Neural cell (in vitro differentiated cells): ENCODE results near the gene OLFM3. TPM values are rescaled to one million over a fixed set of nuclear protein-coding genes. Genes with fewer than 3 reads are reported as not detected.

Source experiments
- H2AFZ ChIP-seq: fragments of 200-600, 300-800 bp; sonication (generic), shearing (Covaris generic); 2 replicates; pipeline ENCODE4 v1.6.0; 2014; ENCODE audit warnings: low read depth, mild to moderate bottlenecking, antibody characterized with exemption, low read length, moderate library complexity
- H3F3A ChIP-seq: fragments of 200-600 bp; shearing (Covaris generic); 2 replicates; pipeline ENCODE4 v1.6.1; 2016; ENCODE audit warnings: mild to moderate bottlenecking, moderate library complexity, mixed read lengths, antibody characterized with exemption, low read length; ENCODE audit not compliant: insufficient read depth, poor library complexity, severe bottlenecking
- H3K27ac ChIP-seq: fragments of 200-600, 300-800 bp; sonication (generic), shearing (Covaris generic); 2 replicates; pipeline ENCODE4 v1.5.1; 2014; ENCODE audit warnings: mild to moderate bottlenecking, low read length, moderate library complexity
- H3K27me3 ChIP-seq: fragments of 300-800, 200-600 bp; sonication (generic), shearing (Covaris generic); 2 replicates; pipeline ENCODE4 v1.6.0; 2014; ENCODE audit warnings: mild to moderate bottlenecking, low read depth, low read length, moderate library complexity; ENCODE audit not compliant: insufficient read depth
- H3K36me3 ChIP-seq: fragments of 300-800, 200-600 bp; sonication (generic), shearing (Covaris generic); 2 replicates; pipeline ENCODE4 v1.5.1; 2014; ENCODE audit warnings: mild to moderate bottlenecking, antibody characterized with exemption, low read length, moderate library complexity; ENCODE audit not compliant: insufficient read depth
- H3K4me2 ChIP-seq: fragments of 300-800, 200-600 bp; sonication (generic), shearing (Covaris generic); 2 replicates; pipeline ENCODE4 v1.6.0; 2014; ENCODE audit warnings: mild to moderate bottlenecking, low read length
- H3K4me3 ChIP-seq: fragments of 300-800, 200-600 bp; sonication (generic), shearing (Covaris generic); 2 replicates; pipeline ENCODE4 v1.5.1; 2014; ENCODE audit warnings: mild to moderate bottlenecking, low read length, moderate library complexity
- H3K79me2 ChIP-seq: fragments of 200-600 bp; shearing (Covaris generic); replicated peaks from 2 replicates; pipeline ENCODE4 v1.6.0; 2014; ENCODE audit warnings: mild to moderate bottlenecking, low read length, moderate library complexity; ENCODE audit not compliant: insufficient read depth
- H3K9ac ChIP-seq: fragments of 300-800, 200-600 bp; sonication (generic), shearing (Covaris generic); 2 replicates; pipeline ENCODE4 v1.6.1; 2016; ENCODE audit warnings: mild to moderate bottlenecking, low read length, mixed read lengths
- H3K9me2 ChIP-seq: fragments of 200-600 bp; shearing (Covaris generic); 2 replicates; pipeline ENCODE4 v1.6.1; 2016; ENCODE audit warnings: mild to moderate bottlenecking, low read length, mixed read lengths; ENCODE audit not compliant: insufficient read depth
- H3K9me3 ChIP-seq: fragments of 200-600, 300-800 bp; sonication (generic), shearing (Covaris generic); 2 replicates; pipeline ENCODE4 v1.6.1; 2016; ENCODE audit warnings: mild to moderate bottlenecking, mixed run types, low read length, moderate library complexity, mixed read lengths
- H4K20me1 ChIP-seq: fragments of 200-600 bp; shearing (Covaris generic); 2 replicates; pipeline ENCODE4 v1.6.1; 2016; ENCODE audit warnings: mild to moderate bottlenecking, mixed run types; ENCODE audit not compliant: insufficient read depth
- CTCF ChIP-seq: fragments of 450-650 bp; IDR thresholded peaks from 2 replicates; pipeline ENCODE4 v1.5.1; 2014; ENCODE audit warnings: antibody characterized with exemption, mild to moderate bottlenecking, moderate library complexity; ENCODE audit not compliant: poor library complexity, severe bottlenecking
- EP300 ChIP-seq: fragments of 450-650 bp; conservative IDR thresholded peaks from 2 replicates; pipeline ENCODE4 v1.6.1; 2014; ENCODE audit warnings: antibody characterized with exemption, mild to moderate bottlenecking, moderate library complexity; ENCODE audit not compliant: poor library complexity, severe bottlenecking
- EZH2 ChIP-seq: fragments of 200-600, 300-800 bp; shearing (Covaris generic), sonication (generic); IDR thresholded peaks from 2 replicates; pipeline ENCODE4 v1.6.1; 2014; ENCODE audit warnings: antibody characterized with exemption, low read length, borderline replicate concordance, mild to moderate bottlenecking; ENCODE audit not compliant: insufficient read depth, poor library complexity, severe bottlenecking
- MXI1 ChIP-seq: fragments of 450-650 bp; conservative IDR thresholded peaks from 2 replicates; pipeline ENCODE4 v1.6.1; 2014; ENCODE audit warnings: antibody characterized with exemption, mild to moderate bottlenecking; ENCODE audit not compliant: poor library complexity, severe bottlenecking
- POLR2AphosphoS5 ChIP-seq: IDR thresholded peaks from 2 replicates; pipeline ENCODE4 v1.6.1; 2012
- RAD21 ChIP-seq: fragments of 450-650 bp; conservative IDR thresholded peaks from 2 replicates; pipeline ENCODE4 v1.6.1; 2014; ENCODE audit warnings: antibody characterized with exemption, mild to moderate bottlenecking, moderate library complexity
- REST ChIP-seq: IDR thresholded peaks from 2 replicates; pipeline ENCODE4 v1.6.1; 2012; ENCODE audit warnings: borderline replicate concordance
- SMC3 ChIP-seq: fragments of 450-650 bp; conservative IDR thresholded peaks from 2 replicates; pipeline ENCODE4 v1.6.1; 2014; ENCODE audit warnings: antibody characterized with exemption, mild to moderate bottlenecking, moderate library complexity; ENCODE audit not compliant: poor library complexity
- TAF1 ChIP-seq: IDR thresholded peaks from 2 replicates; pipeline ENCODE4 v1.6.1; 2012; ENCODE audit warnings: low read depth
- polyA plus RNA-seq: library from polyadenylated mRNA; depleted of rRNA; stranded (reverse); fragments of >200 nt; gene quantifications from 2 replicates; pipeline ENCODE4 v1.2.3, GENCODE V29; 2014

OLFM3 gene
- polyA plus RNA-seq, 1 donor from 2014 or later, result 7.9 TPM

GRCh38 chr1:101929343-101929742 is 67.4 kb downstream of the OLFM3 start:
- H3K9me2 ChIP-seq, result no peaks in the 10 kb centered on the region
- H3K9me3 ChIP-seq, result no peaks in the 10 kb centered on the region
- no peaks in the 10 kb centered on the region for H3F3A ChIP-seq
- H2AFZ ChIP-seq, result no peak overlapping the region
- TF ChIP-seq EZH2, result no peak
- TF ChIP-seq RAD21, result no peak
- H3K4me3 ChIP-seq, result no peak overlapping the region
- no peaks in the 10 kb centered on the region for H3K36me3 ChIP-seq
- H3K27me3 ChIP-seq, result no peaks in the 10 kb centered on the region
- no peaks in the 10 kb centered on the region for H4K20me1 ChIP-seq
- H3K9ac ChIP-seq, result no peak overlapping the region
- H3K4me2 ChIP-seq, result no peak overlapping the region
- no peak overlapping the region for H3K27ac ChIP-seq
- no peaks in the 10 kb centered on the region for H3K79me2 ChIP-seq

- no peaks in the 10 kb centered on the region for H3K9me2 ChIP-seq
- H3K36me3 ChIP-seq, result no peaks in the 10 kb centered on the region
- no peaks in the 10 kb centered on the region for H4K20me1 ChIP-seq
- H2AFZ ChIP-seq, result no peak overlapping the region
- no peak overlapping the region for H3K4me3 ChIP-seq
- H3K4me2 ChIP-seq, result no peak overlapping the region
- H3K79me2 ChIP-seq, result no peaks in the 10 kb centered on the region
- no peak overlapping the region for H3K9ac ChIP-seq
- no peak overlapping the region for H3K27ac ChIP-seq
- no peaks in the 10 kb centered on the region for H3K27me3 ChIP-seq
- no peaks in the 10 kb centered on the region for H3K9me3 ChIP-seq
- TF ChIP-seq POLR2AphosphoS5 (no peak), MXI1 (no peak), RAD21 (no peak), CTCF (no peak), TAF1 (no peak), EZH2 (no peak), EP300 (no peak), SMC3 (no peak), REST (no peak)
- H3F3A ChIP-seq, result no peaks in the 10 kb centered on the region
Observed at GRCh38 chr1:101928829-101929228, 67.9 kb downstream of the OLFM3 start.

- Histone ChIP-seq H3K4me2 (no peak overlapping the region), H4K20me1 (no peaks in the 10 kb centered on the region), H3K4me3 (no peak overlapping the region), H3K9me3 (no peaks in the 10 kb centered on the region), H3K36me3 (no peaks in the 10 kb centered on the region), H3K9ac (no peak overlapping the region), H3K9me2 (no peaks in the 10 kb centered on the region), H3K27ac (no peak overlapping the region), H3K27me3 (no peaks in the 10 kb centered on the region), H3K79me2 (no peaks in the 10 kb centered on the region), H2AFZ (no peak overlapping the region), H3F3A (no peaks in the 10 kb centered on the region)
- TF ChIP-seq REST (no peak), EZH2 (no peak), EP300 (no peak), CTCF (no peak), MXI1 (no peak), TAF1 (no peak), SMC3 (no peak), POLR2AphosphoS5 (no peak), RAD21 (no peak)
Observed at GRCh38 chr1:101924700-101925099, 72.0 kb downstream of the OLFM3 start.
